Trophoblast cell (in vitro differentiated cells and primary cell): Measurements from ENCODE around the gene FCRL6.

Experiments
- DNase-seq, 2 donors: peaks; one replicate each; pipeline ENCODE4 v3.0.0-alpha.2; 2016
- H2AFZ ChIP-seq: 2 replicates; pipeline ENCODE4 v1.6.1; 2013; ENCODE audit warnings: low read length, moderate library complexity, mild to moderate bottlenecking; ENCODE audit not compliant: insufficient read depth, poor library complexity
- H2AK5ac ChIP-seq: 2 replicates; pipeline ENCODE4 v1.6.1; 2013; ENCODE audit warnings: mild to moderate bottlenecking, low read length
- H2BK120ac ChIP-seq: 2 replicates; pipeline ENCODE4 v1.6.1; 2013; ENCODE audit warnings: low read length, mild to moderate bottlenecking, moderate library complexity; ENCODE audit not compliant: insufficient read depth, poor library complexity
- H2BK12ac ChIP-seq: 2 replicates; pipeline ENCODE4 v1.6.1; 2013; ENCODE audit warnings: mild to moderate bottlenecking, low read length, moderate library complexity
- H2BK5ac ChIP-seq: 2 replicates; pipeline ENCODE4 v1.6.1; 2013; ENCODE audit warnings: low read length, low read depth, moderate library complexity, mild to moderate bottlenecking; ENCODE audit not compliant: poor library complexity
- H3K14ac ChIP-seq: 2 replicates; pipeline ENCODE4 v1.6.1; 2013; ENCODE audit warnings: mild to moderate bottlenecking, low read length
- H3K18ac ChIP-seq: 2 replicates; pipeline ENCODE4 v1.6.1; 2013; ENCODE audit warnings: mild to moderate bottlenecking, low read length
- H3K23ac ChIP-seq: 2 replicates; pipeline ENCODE4 v1.6.1; 2013; ENCODE audit warnings: low read length
- H3K27ac ChIP-seq: 2 replicates; pipeline ENCODE4 v1.5.1; 2013; ENCODE audit warnings: low read depth, mild to moderate bottlenecking, inconsistent platforms, low read length, moderate library complexity
- H3K27me3 ChIP-seq: 2 replicates; pipeline ENCODE4 v1.6.1; 2013; ENCODE audit warnings: inconsistent platforms, mild to moderate bottlenecking, low read length, moderate library complexity; ENCODE audit not compliant: insufficient read depth
- H3K36me3 ChIP-seq, 2 experiments: 1 replicate in 1 of 2; 2 replicates in 1 of 2; pipeline ENCODE4 v1.6.1; 2013; ENCODE audit warnings: low read length in 2 of 2, mild to moderate bottlenecking in 2 of 2, moderate library complexity in 1 of 2; ENCODE audit not compliant: insufficient read depth in 2 of 2, control insufficient read depth in 1 of 2
- H3K4ac ChIP-seq: 2 replicates; pipeline ENCODE4 v1.6.1; 2013; ENCODE audit warnings: low read depth, mild to moderate bottlenecking, low read length, moderate library complexity
- H3K4me1 ChIP-seq, 2 experiments: 1 replicate in 1 of 2; 2 replicates in 1 of 2; pipeline ENCODE4 v1.6.1; 2013; ENCODE audit warnings: low read length in 2 of 2, mild to moderate bottlenecking in 2 of 2, moderate library complexity in 1 of 2; ENCODE audit not compliant: insufficient read depth in 2 of 2, control insufficient read depth in 1 of 2
- H3K4me2 ChIP-seq: 2 replicates; pipeline ENCODE4 v1.6.1; 2013; ENCODE audit warnings: inconsistent platforms, mild to moderate bottlenecking, low read length, moderate library complexity
- H3K4me3 ChIP-seq: 2 replicates; pipeline ENCODE4 v1.5.1; 2013; ENCODE audit warnings: mild to moderate bottlenecking, low read depth, low read length, inconsistent platforms
- H3K79me1 ChIP-seq: one replicate; pipeline ENCODE4 v1.6.1; 2013; ENCODE audit warnings: low read length
- H3K79me2 ChIP-seq: 2 replicates; pipeline ENCODE4 v1.6.1; 2013; ENCODE audit warnings: low read length, mild to moderate bottlenecking; ENCODE audit not compliant: control insufficient read depth, insufficient read depth, poor library complexity
- H3K9ac ChIP-seq: 2 replicates; pipeline ENCODE4 v1.6.1; 2013; ENCODE audit warnings: mild to moderate bottlenecking, low read length
- H3K9me3 ChIP-seq: 2 replicates; pipeline ENCODE4 v1.6.1; 2013; ENCODE audit warnings: low read depth, mild to moderate bottlenecking, control low read depth, inconsistent platforms, low read length; ENCODE audit not compliant: insufficient read depth
- H4K12ac ChIP-seq: 2 replicates; pipeline ENCODE4 v1.6.1; 2013; ENCODE audit warnings: low read depth, mild to moderate bottlenecking, low read length, moderate library complexity
- H4K8ac ChIP-seq: 2 replicates; pipeline ENCODE4 v1.6.1; 2013; ENCODE audit warnings: low read depth, mild to moderate bottlenecking, low read length, moderate library complexity
- H4K91ac ChIP-seq: one replicate; pipeline ENCODE4 v1.6.1; 2013; ENCODE audit warnings: low read depth, mild to moderate bottlenecking, low read length, moderate library complexity
- WGBS: extraction: QIAGEN DNeasy Blood & Tissue Kit; methylation state at CpG from one replicate; pipeline ENCODE4 v1.1.7; 2013; ENCODE audit warnings: missing lambda C conversion rate; ENCODE audit not compliant: insufficient read length, insufficient coverage; ENCODE audit errors: extremely low coverage; 5-methylcytosine and 5-hydroxymethylcytosine counted together

FCRL6 gene

DNA sequence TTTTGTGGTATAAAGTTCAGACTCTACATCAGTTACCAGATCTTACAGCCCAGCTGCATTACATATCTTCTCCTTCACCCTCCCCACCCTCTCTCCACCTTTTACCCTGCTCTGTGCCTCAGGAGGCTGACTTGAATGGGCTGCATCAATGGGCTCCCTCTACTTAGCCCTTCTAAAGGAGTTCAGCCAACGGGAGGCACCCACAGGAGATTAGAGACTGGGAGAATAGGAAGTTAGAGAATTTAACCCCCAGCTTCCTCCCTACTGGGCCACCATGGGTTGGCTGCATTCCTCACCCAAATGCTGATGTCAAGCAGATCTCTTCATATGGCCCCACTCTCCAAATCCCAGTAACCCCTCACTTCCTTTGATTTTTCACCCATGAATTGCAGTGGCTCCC, 38.5 kb upstream of the FCRL6 start:
- no peak overlapping the region for H2BK5ac ChIP-seq

DNA sequence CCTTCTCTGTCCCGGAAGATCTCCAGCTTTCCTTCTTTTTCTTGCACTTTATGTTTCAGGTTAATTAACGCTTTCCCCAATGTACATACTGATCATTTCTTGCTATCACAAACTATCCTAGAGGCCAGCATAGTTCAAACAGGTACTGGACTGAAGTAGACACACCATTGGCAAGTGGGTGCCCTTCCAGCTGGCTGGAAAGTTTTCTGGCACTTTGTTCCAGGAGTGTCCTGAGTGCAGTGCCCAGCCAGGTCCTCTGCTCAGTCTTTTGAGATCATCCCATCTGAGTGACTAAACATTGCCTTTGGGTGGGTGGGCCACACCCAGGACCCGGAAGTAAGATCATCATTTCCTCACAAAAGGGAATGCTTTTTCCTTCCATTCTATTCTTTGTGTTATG, 36.4 kb upstream of the FCRL6 start:
- H3K4ac ChIP-seq, result no peak overlapping the region
- no peak for DNase-seq
- no peak overlapping the region for H4K8ac ChIP-seq
- H3K79me2 ChIP-seq, result no peaks in the 10 kb centered on the region
- H3K14ac ChIP-seq, result no peak overlapping the region
- no peak overlapping the region for H3K23ac ChIP-seq
- no peaks in the 10 kb centered on the region for H3K79me1 ChIP-seq
- WGBS, result no CpG with 5 or more reads among the region's 3 CpGs
- H2BK12ac ChIP-seq, result no peak overlapping the region
- H4K91ac ChIP-seq, result no peak overlapping the region
- H3K9ac ChIP-seq, result no peak overlapping the region
- H3K9me3 ChIP-seq, result no peaks in the 10 kb centered on the region
- H2BK5ac ChIP-seq, result no peak overlapping the region
- no peaks in the 10 kb centered on the region for H3K4me1 ChIP-seq
- H3K4me3 ChIP-seq, result no peak overlapping the region
- H2AFZ ChIP-seq, result no peak overlapping the region
- H4K12ac ChIP-seq, result no peak overlapping the region
- H3K36me3 ChIP-seq, result no peaks in the 10 kb centered on the region
- no peak overlapping the region for H2AK5ac ChIP-seq
- no peak overlapping the region for H3K18ac ChIP-seq
- no peak overlapping the region for H2BK120ac ChIP-seq
- H3K27ac ChIP-seq, result no peak overlapping the region
- H3K4me2 ChIP-seq, result no peak overlapping the region
- H3K27me3 ChIP-seq, result no peaks in the 10 kb centered on the region

More for the DNA sequence above, 38.5 kb upstream of the FCRL6 start:
- no peak overlapping the region for H2BK12ac ChIP-seq
- no peak overlapping the region for H2AFZ ChIP-seq
- H3K18ac ChIP-seq, result no peak overlapping the region
- H4K91ac ChIP-seq, result no peak overlapping the region
- no peak overlapping the region for H4K8ac ChIP-seq
- no peak overlapping the region for H4K12ac ChIP-seq
- H3K36me3 ChIP-seq, result no peaks in the 10 kb centered on the region
- no peaks in the 10 kb centered on the region for H3K79me1 ChIP-seq
- no CpG with 5 or more reads among the region's 1 CpG for WGBS
- no peak overlapping the region for H3K14ac ChIP-seq
- H3K27me3 ChIP-seq, result no peaks in the 10 kb centered on the region
- no peaks in the 10 kb centered on the region for H3K4me1 ChIP-seq
- H3K27ac ChIP-seq, result no peak overlapping the region
- H2AK5ac ChIP-seq, result no peak overlapping the region
- H3K4me2 ChIP-seq, result no peak overlapping the region
- H3K4ac ChIP-seq, result no peak overlapping the region
- no peak for DNase-seq
- no peaks in the 10 kb centered on the region for H3K79me2 ChIP-seq
- H2BK120ac ChIP-seq, result no peak overlapping the region
- H3K9me3 ChIP-seq, result no peaks in the 10 kb centered on the region
- H3K9ac ChIP-seq, result no peak overlapping the region
- H3K4me3 ChIP-seq, result no peak overlapping the region
- H3K23ac ChIP-seq, result no peak overlapping the region

DNA sequence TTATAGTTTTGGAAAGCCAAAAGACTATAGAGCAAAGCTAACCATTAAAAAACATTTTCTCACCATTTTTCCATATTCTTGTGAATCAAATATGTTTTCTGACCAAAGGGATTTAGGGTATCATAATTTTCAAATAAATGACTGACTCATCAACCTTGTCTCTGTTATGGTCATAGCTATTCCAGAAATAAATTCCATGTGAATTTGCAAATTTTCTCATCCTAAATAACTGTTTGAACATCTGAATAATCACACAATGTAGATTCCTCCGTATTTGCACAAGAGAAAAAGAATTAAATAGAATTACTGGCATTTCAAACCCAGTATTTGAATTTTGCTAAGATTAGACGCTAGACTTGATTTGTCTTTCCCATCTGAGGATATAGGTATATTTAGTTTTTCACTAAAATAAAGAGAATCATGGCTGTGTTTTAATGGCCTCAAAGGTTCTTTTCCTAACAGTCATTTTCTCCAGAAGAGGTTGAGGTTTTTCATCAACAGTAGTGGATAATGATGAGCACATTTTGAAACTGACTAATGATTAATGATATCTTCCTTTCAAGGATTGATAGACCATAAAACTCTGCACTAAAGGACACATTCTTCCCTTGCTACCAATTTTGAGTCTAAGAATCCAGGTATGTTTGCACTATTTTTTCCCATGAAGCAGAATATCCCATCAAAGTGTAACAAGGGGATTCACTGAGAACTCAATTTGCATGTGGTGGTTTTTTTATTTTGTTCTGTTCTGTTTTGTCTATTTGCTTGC, 30.8 kb upstream of the FCRL6 start:
- H3K4me3 ChIP-seq, result no peak overlapping the region
- H3K36me3 ChIP-seq, result no peaks in the 10 kb centered on the region
- H3K27ac ChIP-seq, result no peak overlapping the region
- H2BK12ac ChIP-seq, result no peak overlapping the region
- H3K4me1 ChIP-seq, result no peaks in the 10 kb centered on the region
- H2BK120ac ChIP-seq, result no peak overlapping the region
- H3K9ac ChIP-seq, result no peak overlapping the region
- H4K8ac ChIP-seq, result no peak overlapping the region
- no peak overlapping the region for H3K14ac ChIP-seq
- no peak overlapping the region for H3K4me2 ChIP-seq
- no peaks in the 10 kb centered on the region for H3K9me3 ChIP-seq
- no peak for DNase-seq
- H2AFZ ChIP-seq, result no peak overlapping the region
- H2BK5ac ChIP-seq, result no peak overlapping the region
- no peaks in the 10 kb centered on the region for H3K27me3 ChIP-seq
- no peak overlapping the region for H3K23ac ChIP-seq
- no peak overlapping the region for H3K4ac ChIP-seq
- no CpG with 5 or more reads among the region's 2 CpGs for WGBS
- no peak overlapping the region for H3K18ac ChIP-seq
- no peak overlapping the region for H4K12ac ChIP-seq
- H3K79me2 ChIP-seq, result no peaks in the 10 kb centered on the region
- no peak overlapping the region for H2AK5ac ChIP-seq
- H3K79me1 ChIP-seq, result no peaks in the 10 kb centered on the region
- no peak overlapping the region for H4K91ac ChIP-seq

DNA sequence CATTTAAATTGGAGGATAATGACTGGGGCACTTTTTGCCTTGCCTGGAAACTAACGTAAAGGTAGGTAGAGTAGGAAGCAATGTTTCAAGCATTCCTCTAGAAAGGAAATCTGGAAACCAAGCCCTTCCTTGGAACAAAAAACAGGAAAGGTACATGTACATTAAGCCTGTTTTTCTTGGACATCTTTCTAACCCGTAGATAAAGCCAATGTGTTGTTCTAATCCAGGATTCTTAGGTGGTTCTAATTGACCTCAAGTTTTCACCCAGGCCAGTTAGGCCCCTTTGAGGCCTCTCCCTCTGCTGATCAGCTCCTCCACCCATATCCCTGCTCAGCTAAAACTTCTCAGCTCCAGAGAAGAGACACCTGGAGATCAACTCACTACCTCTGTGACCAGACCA, 27.7 kb upstream of the FCRL6 start:
- DNase-seq, result no peak
- no peaks in the 10 kb centered on the region for H3K4me1 ChIP-seq
- H3K18ac ChIP-seq, result no peak overlapping the region
- no peak overlapping the region for H3K4ac ChIP-seq
- no peak overlapping the region for H2AFZ ChIP-seq
- no peaks in the 10 kb centered on the region for H3K79me2 ChIP-seq
- H3K4me3 ChIP-seq, result no peak overlapping the region
- no peaks in the 10 kb centered on the region for H3K79me1 ChIP-seq
- no peaks in the 10 kb centered on the region for H3K27me3 ChIP-seq
- H3K36me3 ChIP-seq, result no peaks in the 10 kb centered on the region
- no peak overlapping the region for H3K9ac ChIP-seq
- no peak overlapping the region for H4K8ac ChIP-seq
- H4K12ac ChIP-seq, result no peak overlapping the region
- no peak overlapping the region for H2BK12ac ChIP-seq
- WGBS, result no CpG with 5 or more reads among the region's 2 CpGs
- no peak overlapping the region for H4K91ac ChIP-seq
- no peak overlapping the region for H3K27ac ChIP-seq
- H3K23ac ChIP-seq, result no peak overlapping the region
- no peak overlapping the region for H2BK5ac ChIP-seq
- no peak overlapping the region for H3K14ac ChIP-seq
- no peak overlapping the region for H3K4me2 ChIP-seq
- no peaks in the 10 kb centered on the region for H3K9me3 ChIP-seq
- no peak overlapping the region for H2AK5ac ChIP-seq
- no peak overlapping the region for H2BK120ac ChIP-seq
